Measurements from ENCODE around the gene EDA2R.

EDA2R gene

DNA sequence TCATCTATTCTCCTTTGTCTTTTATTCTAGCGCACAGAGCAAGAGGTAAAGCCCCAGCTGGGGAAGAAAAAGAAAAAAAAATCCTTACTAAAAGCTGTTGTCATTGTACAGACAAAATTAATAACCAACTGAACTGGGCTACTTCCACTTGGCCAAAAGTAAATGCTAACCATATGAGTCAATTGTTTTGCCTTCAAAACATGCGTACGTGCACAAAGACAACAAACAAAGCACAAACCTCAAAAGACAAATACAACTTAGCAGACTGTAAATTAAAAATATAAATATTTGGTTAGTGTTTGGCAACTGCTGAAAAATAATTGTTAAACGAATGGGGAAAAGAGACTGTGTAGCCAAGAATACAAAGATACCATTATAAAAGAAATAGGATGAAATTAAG, 5.9 kb downstream of the EDA2R start:
- no peak for TF ChIP-seq FOXK2 (IDR thresholded peaks at IDR 0.05)
- TF ChIP-seq CTBP1 (IDR thresholded peaks at IDR 0.05; ENCODE audit: borderline replicate concordance), result no peak
- TF ChIP-seq SP1 (IDR thresholded peaks at IDR 0.05), result no peak
- TF ChIP-seq SUZ12 (IDR thresholded peaks at IDR 0.05), result no peak
- TF ChIP-seq ARNT (IDR thresholded peaks at IDR 0.05), result no peak
- no peak for TF ChIP-seq FOXM1 (IDR thresholded peaks at IDR 0.05; ENCODE audit: borderline replicate concordance)
- TF ChIP-seq NFRKB (IDR thresholded peaks at IDR 0.05), result no peak
- TF ChIP-seq ZNF384 (IDR thresholded peaks at IDR 0.05), result no peak
- no peak for TF ChIP-seq FOXA1 (IDR thresholded peaks at IDR 0.05)
- TF ChIP-seq, protein P1, sequence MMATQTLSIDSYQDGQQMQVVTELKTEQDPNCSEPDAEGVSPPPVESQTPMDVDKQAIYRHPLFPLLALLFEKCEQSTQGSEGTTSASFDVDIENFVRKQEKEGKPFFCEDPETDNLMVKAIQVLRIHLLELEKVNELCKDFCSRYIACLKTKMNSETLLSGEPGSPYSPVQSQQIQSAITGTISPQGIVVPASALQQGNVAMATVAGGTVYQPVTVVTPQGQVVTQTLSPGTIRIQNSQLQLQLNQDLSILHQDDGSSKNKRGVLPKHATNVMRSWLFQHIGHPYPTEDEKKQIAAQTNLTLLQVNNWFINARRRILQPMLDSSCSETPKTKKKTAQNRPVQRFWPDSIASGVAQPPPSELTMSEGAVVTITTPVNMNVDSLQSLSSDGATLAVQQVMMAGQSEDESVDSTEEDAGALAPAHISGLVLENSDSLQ (IDR thresholded peaks at IDR 0.05), result no peak
- no peak for TF ChIP-seq HDGF (IDR thresholded peaks at IDR 0.05; ENCODE audit: borderline replicate concordance)
- TF ChIP-seq ELF4 (IDR thresholded peaks at IDR 0.05), result no peak
- TF ChIP-seq L3MBTL2 (conservative IDR thresholded peaks at IDR 0.05), result no peak
- no peak for TF ChIP-seq BHLHE40 (IDR thresholded peaks at IDR 0.05; ENCODE audit: borderline replicate concordance)
- no peak for TF ChIP-seq LEF1 (IDR thresholded peaks at IDR 0.05; ENCODE audit: borderline replicate concordance)
- no peak for TF ChIP-seq TARDBP (IDR thresholded peaks at IDR 0.05)
- ChIA-PET POLR2A (no interaction called here), CTCF (no interaction called here)
- no peak for DNase-seq (ENCODE audit: extremely low spot score)

DNA sequence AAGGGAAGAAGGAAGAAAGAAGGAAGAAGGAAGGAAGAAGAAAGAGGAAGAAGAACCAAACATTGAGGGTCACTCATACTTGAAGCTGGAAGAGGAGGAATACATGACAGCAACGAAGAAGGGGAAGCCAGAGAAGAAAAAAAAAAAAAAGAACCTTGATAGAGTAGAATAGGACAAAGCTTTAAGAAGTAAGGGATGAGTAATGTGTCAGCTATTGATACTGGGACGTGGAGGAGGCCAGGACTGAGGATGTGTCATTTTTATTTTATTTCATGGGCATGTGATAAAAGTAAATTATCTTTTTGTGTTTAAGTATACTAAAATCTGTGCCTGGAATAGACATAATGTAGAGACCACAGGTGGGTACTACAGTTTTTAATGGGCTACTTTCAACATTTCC, 6.4 kb downstream of the EDA2R start:
- DNase-seq (ENCODE audit: extremely low spot score), result no peak
- POLR2A ChIA-PET, result no interaction called here
- CTCF ChIA-PET, result no interaction called here
- TF ChIP-seq TARDBP (IDR thresholded peaks at IDR 0.05) (no peak), ARNT (IDR thresholded peaks at IDR 0.05) (no peak), FOXK2 (IDR thresholded peaks at IDR 0.05) (no peak), ELF4 (IDR thresholded peaks at IDR 0.05) (no peak), LEF1 (IDR thresholded peaks at IDR 0.05; ENCODE audit: borderline replicate concordance) (no peak), BHLHE40 (IDR thresholded peaks at IDR 0.05; ENCODE audit: borderline replicate concordance) (no peak), SUZ12 (IDR thresholded peaks at IDR 0.05) (no peak), NFRKB (IDR thresholded peaks at IDR 0.05) (no peak), CTBP1 (IDR thresholded peaks at IDR 0.05; ENCODE audit: borderline replicate concordance) (no peak), ZNF384 (IDR thresholded peaks at IDR 0.05) (no peak), L3MBTL2 (conservative IDR thresholded peaks at IDR 0.05) (no peak), FOXA1 (IDR thresholded peaks at IDR 0.05) (no peak), SP1 (IDR thresholded peaks at IDR 0.05) (no peak), FOXM1 (IDR thresholded peaks at IDR 0.05; ENCODE audit: borderline replicate concordance) (no peak)
- TF ChIP-seq, protein P1 (IDR thresholded peaks at IDR 0.05), result no peak

DNA sequence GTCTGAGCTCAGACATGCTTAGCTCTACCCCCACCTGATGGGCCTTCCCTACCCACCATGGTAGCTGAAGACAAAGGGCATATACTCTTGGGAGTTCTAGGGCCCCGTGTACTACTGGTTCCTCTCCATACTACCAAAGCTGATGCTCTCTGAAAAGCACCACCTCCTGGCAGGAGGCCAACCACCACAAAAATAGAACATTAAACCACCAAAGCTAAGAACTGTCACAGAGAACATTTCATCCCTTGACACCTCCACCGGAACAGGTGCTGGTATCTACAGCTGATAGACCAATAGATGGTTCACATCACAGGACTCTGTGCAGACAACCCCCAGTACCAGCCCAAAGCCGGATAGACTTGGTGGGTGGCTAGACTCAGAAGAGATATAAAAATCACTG, 13.4 kb downstream of the EDA2R start:
- TF ChIP-seq CTBP1 (IDR thresholded peaks at IDR 0.05; ENCODE audit: borderline replicate concordance), result no peak
- TF ChIP-seq NFRKB (IDR thresholded peaks at IDR 0.05), result no peak
- TF ChIP-seq BHLHE40 (IDR thresholded peaks at IDR 0.05; ENCODE audit: borderline replicate concordance), result no peak
- no peak for TF ChIP-seq TARDBP (IDR thresholded peaks at IDR 0.05)
- CTCF ChIA-PET, result interaction anchor here (0.6 kb wide), 1 partner anchor 12 kb away, joined by 5 read pairs; no protein-coding TSS in a partner anchor
- POLR2A ChIA-PET, result no interaction called here
- no peak for DNase-seq (ENCODE audit: extremely low spot score)

DNA sequence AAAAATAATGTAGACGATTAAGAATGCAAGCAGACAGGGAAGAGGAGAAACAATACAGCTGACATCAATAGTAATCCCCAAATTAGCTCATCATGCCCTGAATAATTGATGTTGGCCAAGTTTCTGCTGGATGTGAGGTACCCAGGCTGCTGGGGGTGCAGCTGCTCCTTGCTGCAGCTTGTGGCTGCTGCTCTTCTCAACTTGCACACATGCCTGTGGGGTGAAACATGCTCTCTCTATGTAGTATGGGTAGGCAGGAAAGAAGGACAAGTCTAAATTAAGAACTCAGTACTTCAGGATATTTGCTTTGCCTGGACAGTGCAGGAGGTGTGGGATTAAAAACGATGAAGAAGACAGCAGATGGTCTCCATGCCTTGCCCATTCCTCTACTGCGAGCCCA, 16.7 kb downstream of the EDA2R start:
- ChIA-PET CTCF (no interaction called here), POLR2A (no interaction called here)
- no peak for DNase-seq (ENCODE audit: extremely low spot score)
- TF ChIP-seq FOXA1 (IDR thresholded peaks at IDR 0.05), result no peak
- no peak for TF ChIP-seq ZNF384 (IDR thresholded peaks at IDR 0.05)
- TF ChIP-seq FOXM1 (IDR thresholded peaks at IDR 0.05; ENCODE audit: borderline replicate concordance), result no peak
- no peak for TF ChIP-seq HDGF (IDR thresholded peaks at IDR 0.05; ENCODE audit: borderline replicate concordance)
- no peak for TF ChIP-seq ELF4 (IDR thresholded peaks at IDR 0.05)
- no peak for TF ChIP-seq L3MBTL2 (conservative IDR thresholded peaks at IDR 0.05)
- TF ChIP-seq ARNT (IDR thresholded peaks at IDR 0.05), result no peak
- TF ChIP-seq, protein P1 (IDR thresholded peaks at IDR 0.05), result no peak
- TF ChIP-seq SP1 (IDR thresholded peaks at IDR 0.05), result no peak
- TF ChIP-seq LEF1 (IDR thresholded peaks at IDR 0.05; ENCODE audit: borderline replicate concordance), result no peak
- TF ChIP-seq NFRKB (IDR thresholded peaks at IDR 0.05), result no peak
- TF ChIP-seq FOXK2 (IDR thresholded peaks at IDR 0.05), result no peak
- TF ChIP-seq CTBP1 (IDR thresholded peaks at IDR 0.05; ENCODE audit: borderline replicate concordance), result no peak
- TF ChIP-seq TARDBP (IDR thresholded peaks at IDR 0.05), result no peak
- no peak for TF ChIP-seq BHLHE40 (IDR thresholded peaks at IDR 0.05; ENCODE audit: borderline replicate concordance)
- no peak for TF ChIP-seq SUZ12 (IDR thresholded peaks at IDR 0.05)

DNA sequence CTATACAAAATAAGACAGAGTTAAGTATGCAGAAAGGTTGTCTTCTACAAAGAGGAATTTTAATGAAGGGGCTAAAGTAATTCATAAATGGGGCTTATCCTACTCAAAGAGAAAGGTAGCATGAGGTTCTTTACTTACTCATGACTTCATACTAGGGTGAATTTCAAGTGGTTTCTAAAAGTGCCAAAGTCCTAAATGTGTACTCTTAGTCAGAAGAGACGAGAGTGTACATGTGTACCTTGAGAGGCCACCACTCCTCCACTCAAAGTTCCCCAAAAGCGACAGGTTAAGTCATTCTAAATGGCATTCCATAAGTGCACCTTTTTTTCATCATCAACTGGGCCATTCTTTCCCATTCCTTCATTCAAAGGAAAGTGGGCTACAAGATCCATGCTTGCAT, 21.9 kb downstream of the EDA2R start:
- ChIA-PET CTCF (no interaction called here), POLR2A (no interaction called here)
- no peak for DNase-seq (ENCODE audit: extremely low spot score)
- TF ChIP-seq L3MBTL2 (conservative IDR thresholded peaks at IDR 0.05) (no peak), CTBP1 (IDR thresholded peaks at IDR 0.05; ENCODE audit: borderline replicate concordance) (no peak), ARNT (IDR thresholded peaks at IDR 0.05) (no peak), TARDBP (IDR thresholded peaks at IDR 0.05) (no peak), FOXK2 (IDR thresholded peaks at IDR 0.05) (no peak), SUZ12 (IDR thresholded peaks at IDR 0.05) (no peak), HDGF (IDR thresholded peaks at IDR 0.05; ENCODE audit: borderline replicate concordance) (no peak), ZNF384 (IDR thresholded peaks at IDR 0.05) (no peak), NFRKB (IDR thresholded peaks at IDR 0.05) (no peak)

DNA sequence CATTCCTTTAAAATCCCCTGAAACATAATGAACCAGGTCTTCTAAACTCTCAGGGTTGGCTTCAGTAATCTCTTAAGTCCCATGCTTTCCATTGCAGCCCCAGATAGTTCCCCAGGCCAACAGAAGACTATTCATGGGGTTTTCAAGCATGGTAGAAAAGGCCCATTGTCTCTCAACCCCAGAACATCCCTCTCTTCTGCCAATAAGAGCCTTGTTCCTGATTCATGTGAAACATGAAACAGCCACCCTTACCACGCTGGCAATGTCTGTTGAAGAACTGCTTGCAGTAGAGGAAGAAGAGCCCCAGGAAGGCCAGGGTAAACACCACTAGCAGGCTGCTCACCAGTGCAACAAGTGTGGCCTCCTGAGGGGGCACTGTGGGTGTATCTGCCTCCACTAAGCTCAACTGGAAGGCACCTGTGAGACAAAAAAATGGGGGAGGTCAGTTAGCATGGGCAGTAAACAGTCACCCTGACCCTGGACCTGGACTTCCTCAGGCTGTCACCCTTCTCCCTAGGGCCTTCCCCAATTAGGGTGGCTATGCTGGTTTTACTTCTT, 36.4 kb downstream of the EDA2R start:
- TF ChIP-seq ELF4 (IDR thresholded peaks at IDR 0.05) (no peak), ZNF384 (IDR thresholded peaks at IDR 0.05) (no peak), LEF1 (IDR thresholded peaks at IDR 0.05; ENCODE audit: borderline replicate concordance) (no peak), BHLHE40 (IDR thresholded peaks at IDR 0.05; ENCODE audit: borderline replicate concordance) (no peak), HDGF (IDR thresholded peaks at IDR 0.05; ENCODE audit: borderline replicate concordance) (no peak), TARDBP (IDR thresholded peaks at IDR 0.05) (no peak), SP1 (IDR thresholded peaks at IDR 0.05) (no peak), NFRKB (IDR thresholded peaks at IDR 0.05) (no peak), ARNT (IDR thresholded peaks at IDR 0.05) (no peak)
- ChIA-PET CTCF (no interaction called here), POLR2A (no interaction called here)
- no peak for DNase-seq (ENCODE audit: extremely low spot score)
